GM20000 (cell line): ENCODE measurements around the gene ATG16L1.

Experiments used
- DNase-seq: peaks from one replicate; pipeline ENCODE4 v3.0.0; 2012; ENCODE audit warnings: low spot score
- CTCF ChIP-seq: IDR thresholded peaks from 2 replicates; pipeline ENCODE4 v1.5.1; 2012; ENCODE audit warnings: mild to moderate bottlenecking, control low read depth; ENCODE audit errors: extremely low read depth, missing control alignments

Gene ATG16L1

GRCh38 chr2:233218836-233219235, 32.6 kb upstream of the ATG16L1 start:
- DNase-seq: no peak

GRCh38 chr2:233219848-233220247, 31.6 kb upstream of the ATG16L1 start:
- DNase-seq: no peak
- TF ChIP-seq CTCF: no peak

More at GRCh38 chr2:233218836-233219235, 32.6 kb upstream of the ATG16L1 start:
- TF ChIP-seq CTCF: no peak

- no peak for DNase-seq
- no peak for TF ChIP-seq CTCF
These were observed 30.0 kb upstream of the ATG16L1 start for GRCh38 chr2:233221378-233222063.

GRCh38 chr2:233223059-233223894, 28.2 kb upstream of the ATG16L1 start:
- DNase-seq: peak; percentile 76
- TF ChIP-seq CTCF: no peak

- no peak for DNase-seq
- TF ChIP-seq CTCF: no peak
These were observed 26.0 kb upstream of the ATG16L1 start for GRCh38 chr2:233225230-233226068.

- no peak for DNase-seq
- TF ChIP-seq CTCF: no peak
These were observed 24.9 kb upstream of the ATG16L1 start for GRCh38 chr2:233226511-233227031.
